Measurements from ENCODE around the gene ATP5MC2. TPM values are rescaled to one million over a fixed set of nuclear protein-coding genes. Genes with fewer than 3 reads are reported as not detected.

The ATP5MC2 gene
- total and polyA plus RNA-seq, 2 of the 4 experiments (the other 2 are of a cell fraction): 309 to 361 TPM

GRCh38 chr12:53710091-53710490 lies 34.2 kb upstream of the ATP5MC2 start:
- no peak overlapping the region for H2AK9ac ChIP-seq (replicated peaks; ENCODE audit: low read depth, low read length, poor library complexity)
- no peak overlapping the region for H2BK120ac ChIP-seq (ENCODE audit: low read depth, low read length)
- H3K9me3 ChIP-seq (ENCODE audit: control insufficient read depth, insufficient read depth, low read length): no peaks in the 10 kb centered on the region
- no peaks in the 10 kb centered on the region for H3K4me1 ChIP-seq (ENCODE audit: control insufficient read depth, insufficient read depth, low read length)
- no peak overlapping the region for H4K5ac ChIP-seq (ENCODE audit: low read depth, low read length)
- no peak for DNase-seq
- no peak overlapping the region for H2AFZ ChIP-seq (replicated peaks; ENCODE audit: low read length, poor library complexity)
- POLR2A ChIA-PET (ENCODE audit: unreplicated experiment): no interaction called here
- H3K36me3 ChIP-seq (ENCODE audit: control insufficient read depth, insufficient read depth, low read length): peaks cover 37% of the 10 kb centered on the region
- no TSS peak for BruUV-seq (replicated peaks)
- no peak for ATAC-seq (ENCODE audit: low read depth)
- no peak overlapping the region for H4K8ac ChIP-seq (ENCODE audit: low read depth in 2 of 2, low read length in 2 of 2)
- H3K4me2 ChIP-seq (ENCODE audit: low read depth, low read length): no peak overlapping the region
- WGBS, 2 experiments (ENCODE audit: extremely low coverage in 2 of 2, insufficient read length in 1 of 2): 54% methylated on average over 4 of the region's 6 CpGs; no CpG with 5 or more reads in 1 of the 2 experiments
- no peak overlapping the region for H2AK5ac ChIP-seq (ENCODE audit: low read depth, low read length)
- H4K20me1 ChIP-seq (ENCODE audit: insufficient read depth, low read length): no peaks in the 10 kb centered on the region
- no peak overlapping the region for H4K91ac ChIP-seq (ENCODE audit: insufficient read depth, low read depth, low read length)
- no peak overlapping the region for H3K4ac ChIP-seq (ENCODE audit: low read depth, low read length)
- no peak overlapping the region for H2BK5ac ChIP-seq (ENCODE audit: low read depth, low read length, poor library complexity, severe bottlenecking)
- no peak overlapping the region for H2BK20ac ChIP-seq (ENCODE audit: low read depth, low read length)
- H3K14ac ChIP-seq (replicated peaks; ENCODE audit: low read depth, low read length): no peak overlapping the region
- TF ChIP-seq RCOR1 (IDR thresholded peaks at IDR 0.05; ENCODE audit: insufficient replicate concordance, low read length) (no peak), SMC3 (IDR thresholded peaks at IDR 0.05; ENCODE audit: low read depth, low read length) (no peak), MAFK (IDR thresholded peaks at IDR 0.05; ENCODE audit: low read depth, low read length) (no peak), POLR2A (IDR thresholded peaks at IDR 0.05; ENCODE audit: low read depth, low read length) (no peak), RFX5 (IDR thresholded peaks at IDR 0.05; ENCODE audit: low read depth, low read length) (no peak), CEBPB (IDR thresholded peaks at IDR 0.05; ENCODE audit: low read depth, low read length) (no peak), MXI1 (IDR thresholded peaks at IDR 0.05; ENCODE audit: borderline replicate concordance, low read depth, low read length) (no peak), BHLHE40 (IDR thresholded peaks at IDR 0.05; ENCODE audit: low read depth, low read length) (no peak), NFE2L2 (IDR thresholded peaks at IDR 0.05; ENCODE audit: low read depth, low read length) (no peak), MAZ (IDR thresholded peaks at IDR 0.05; ENCODE audit: borderline replicate concordance, low read depth, low read length) (no peak), ELK1 (IDR thresholded peaks at IDR 0.05; ENCODE audit: borderline replicate concordance, low read depth, low read length) (no peak), CTCF (conservative IDR thresholded peaks at IDR 0.05; ENCODE audit: low read depth, low read length) (no peak)
- no peak overlapping the region for H3K56ac ChIP-seq (ENCODE audit: extremely low read depth, insufficient read depth, low read length)
- dilution Hi-C loops (cut with HindIII; ENCODE audit: low sequenced_read_pairs, unreplicated experiment) (no loop called here), in situ Hi-C loops (cut with MboI; ENCODE audit: low sequenced_read_pairs) (no loop called here), intact Hi-C loops (cut with micrococcal nuclease) (no loop called here)
- peaks cover 15% of the 10 kb centered on the region for H3K27me3 ChIP-seq (ENCODE audit: control insufficient read depth, insufficient read depth, low read length)
- no peak overlapping the region for H3K27ac ChIP-seq (ENCODE audit: insufficient read depth, low read length)
- H2BK15ac ChIP-seq (ENCODE audit: low read depth, low read length): no peak overlapping the region
- H3K9ac ChIP-seq (ENCODE audit: low read depth, low read length): no peak overlapping the region
- no peak overlapping the region for H3K18ac ChIP-seq (ENCODE audit: low read depth, low read length)
- H3K23ac ChIP-seq (ENCODE audit: low read depth, low read length): no peak overlapping the region
- CTCF ChIA-PET: interaction anchor here (0.5 kb wide), 1 partner anchor 55 kb away, joined by 6 read pairs; no protein-coding TSS in a partner anchor
- H3K9me1 ChIP-seq (ENCODE audit: insufficient read depth, low read length): no peaks in the 10 kb centered on the region
- H3K79me1 ChIP-seq (ENCODE audit: low read depth in 1 of 2, low read length in 2 of 2): no peaks in the 10 kb centered on the region
- H3K4me3 ChIP-seq (ENCODE audit: insufficient read depth, low read depth, low read length): no peak overlapping the region
